Keratinocyte (primary cell): ENCODE results near the gene TMPRSS2. TPM values are rescaled to one million over a fixed set of nuclear protein-coding genes. Genes with fewer than 3 reads are reported as not detected.

ENCODE experiments used
- DNase-seq: peaks from one replicate; pipeline ENCODE4 v3.0.0-alpha.2; 2011; ENCODE audit warnings: low read depth, missing footprints, low spot score
- FAIRE-seq: peaks from 2 replicates; lab custom pipeline; 2011; peaks lifted over from hg19 to GRCh38; lab: Jason Lieb, UNC
- H2AFZ ChIP-seq: 2 replicates; pipeline ENCODE4 v1.6.0; 2012; ENCODE audit warnings: low read length, control low read depth, inconsistent platforms; ENCODE audit not compliant: control insufficient read depth
- H3K27ac ChIP-seq: 2 replicates; pipeline ENCODE4 v1.5.1; 2011; ENCODE audit warnings: low read length; ENCODE audit not compliant: control insufficient read depth, insufficient read depth
- H3K27me3 ChIP-seq: 3 replicates; pipeline ENCODE4 v1.6.0; 2011; ENCODE audit warnings: low read length; ENCODE audit not compliant: control insufficient read depth, insufficient read depth; ENCODE audit errors: extremely low read depth
- H3K36me3 ChIP-seq, 2 experiments: 2 replicates in 1 of 2; 3 replicates in 1 of 2; pipeline ENCODE4 v1.5.1; 2011; ENCODE audit warnings: low read length in 2 of 2, mild to moderate bottlenecking in 1 of 2; ENCODE audit not compliant: control insufficient read depth in 2 of 2, insufficient read depth in 2 of 2; ENCODE audit errors: extremely low read depth in 1 of 2
- H3K4me1 ChIP-seq: 3 replicates; pipeline ENCODE4 v1.5.1; 2011; ENCODE audit warnings: low read length; ENCODE audit not compliant: control insufficient read depth, insufficient read depth; ENCODE audit errors: extremely low read depth
- H3K4me2 ChIP-seq: 3 replicates; pipeline ENCODE4 v1.6.0; 2011; ENCODE audit warnings: low read depth, low read length; ENCODE audit not compliant: control insufficient read depth, insufficient read depth; ENCODE audit errors: extremely low read depth
- H3K4me3 ChIP-seq, 3 experiments: fragments of 200-600 bp in 1 of 3; sonication (generic) in 1 of 3; 2 replicates in 2 of 3; 3 replicates in 1 of 3; pipeline ENCODE4 v1.5.1; 2011 to 2016; ENCODE audit warnings: low read length in 3 of 3, mild to moderate bottlenecking in 3 of 3, control low read depth in 2 of 3, inconsistent platforms in 1 of 3, low read depth in 1 of 3, mixed read lengths in 1 of 3, mixed run types in 1 of 3, moderate library complexity in 1 of 3; ENCODE audit not compliant: control insufficient read depth in 2 of 3, insufficient read depth in 2 of 3; ENCODE audit errors: extremely low read depth in 1 of 3
- H3K79me2 ChIP-seq: 2 replicates; pipeline ENCODE4 v1.6.0; 2012; ENCODE audit warnings: low read length; ENCODE audit not compliant: control insufficient read depth, insufficient read depth
- H3K9ac ChIP-seq: 3 replicates; pipeline ENCODE4 v1.6.0; 2011; ENCODE audit warnings: low read length; ENCODE audit not compliant: control insufficient read depth, insufficient read depth; ENCODE audit errors: extremely low read depth
- H3K9me1 ChIP-seq: 3 replicates; pipeline ENCODE4 v1.6.0; 2011; ENCODE audit warnings: low read length; ENCODE audit not compliant: control insufficient read depth, insufficient read depth; ENCODE audit errors: extremely low read depth
- H3K9me3 ChIP-seq: 2 replicates; pipeline ENCODE4 v1.5.1; 2012; ENCODE audit warnings: low read depth, low read length; ENCODE audit not compliant: control insufficient read depth
- H4K20me1 ChIP-seq: 3 replicates; pipeline ENCODE4 v1.6.0; 2011; ENCODE audit warnings: low read length; ENCODE audit not compliant: control insufficient read depth, insufficient read depth; ENCODE audit errors: extremely low read depth
- EZH2 ChIP-seq: IDR thresholded peaks from one replicate; pipeline ENCODE4 v1.6.1; 2012; ENCODE audit warnings: inconsistent platforms, mild to moderate bottlenecking, low read length, moderate library complexity
- dilution Hi-C: fragments of 300-500 bp; cut with MboI; formaldehyde crosslinking; loops from one replicate; pipeline ENCODE4 v1.7.0; 2020; ENCODE audit warnings: low sequenced_read_pairs; ENCODE audit not compliant: extremely low pct_ligation_motif_present
- polyA plus RNA-seq, 5 experiments: library from polyadenylated mRNA; depleted of rRNA in 3 of 5; stranded (reverse) in 3 of 5; stranded (forward) in 1 of 5; unstranded in 1 of 5; fragments of >200 nt; gene quantifications; 1 replicate in 1 of 5; 2 replicates in 3 of 5; 3 replicates in 1 of 5; pipeline versions ENCODE4 v1.2.1 to v1.2.3, GENCODE V29; 2011 to 2012; ENCODE audit warnings: missing spikeins in 2 of 5, low read depth in 1 of 5, low replicate concordance in 1 of 5
- TF ChIP-seq, protein P1 (sequence below), 3 experiments: IDR thresholded peaks in 1 of 3; conservative IDR thresholded peaks in 1 of 3; optimal IDR thresholded peaks in 1 of 3; 2 replicates in 2 of 3; 3 replicates in 1 of 3; pipeline versions ENCODE3 to v1.5.1; 2011; ENCODE audit warnings: low read length in 3 of 3, mild to moderate bottlenecking in 3 of 3, moderate library complexity in 2 of 3, control low read depth in 1 of 3, inconsistent platforms in 1 of 3; ENCODE audit not compliant: insufficient read depth in 2 of 3; ENCODE audit errors: extremely low read depth in 1 of 3

Gene TMPRSS2
- polyA plus RNA-seq, 1 donor (not counting 4 experiments of a cell fraction or from before 2014, with no cell fraction given), result not detected

GRCh38 chr21:41519806-41520559, 12.0 kb upstream of the TMPRSS2 start:
- H3K79me2 ChIP-seq, result no peaks in the 10 kb centered on the region
- H3K27ac ChIP-seq, result no peak overlapping the region
- DNase-seq (no peak), FAIRE-seq (no peak)
- dilution Hi-C loops, result no loop called here
- no peaks in the 10 kb centered on the region for H3K36me3 ChIP-seq
- H4K20me1 ChIP-seq, result no peaks in the 10 kb centered on the region
- no peak for TF ChIP-seq EZH2
- TF ChIP-seq, protein P1, sequence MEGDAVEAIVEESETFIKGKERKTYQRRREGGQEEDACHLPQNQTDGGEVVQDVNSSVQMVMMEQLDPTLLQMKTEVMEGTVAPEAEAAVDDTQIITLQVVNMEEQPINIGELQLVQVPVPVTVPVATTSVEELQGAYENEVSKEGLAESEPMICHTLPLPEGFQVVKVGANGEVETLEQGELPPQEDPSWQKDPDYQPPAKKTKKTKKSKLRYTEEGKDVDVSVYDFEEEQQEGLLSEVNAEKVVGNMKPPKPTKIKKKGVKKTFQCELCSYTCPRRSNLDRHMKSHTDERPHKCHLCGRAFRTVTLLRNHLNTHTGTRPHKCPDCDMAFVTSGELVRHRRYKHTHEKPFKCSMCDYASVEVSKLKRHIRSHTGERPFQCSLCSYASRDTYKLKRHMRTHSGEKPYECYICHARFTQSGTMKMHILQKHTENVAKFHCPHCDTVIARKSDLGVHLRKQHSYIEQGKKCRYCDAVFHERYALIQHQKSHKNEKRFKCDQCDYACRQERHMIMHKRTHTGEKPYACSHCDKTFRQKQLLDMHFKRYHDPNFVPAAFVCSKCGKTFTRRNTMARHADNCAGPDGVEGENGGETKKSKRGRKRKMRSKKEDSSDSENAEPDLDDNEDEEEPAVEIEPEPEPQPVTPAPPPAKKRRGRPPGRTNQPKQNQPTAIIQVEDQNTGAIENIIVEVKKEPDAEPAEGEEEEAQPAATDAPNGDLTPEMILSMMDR (optimal IDR thresholded peaks at IDR 0.05 in 1 of 3, IDR thresholded peaks at IDR 0.05 in 1 of 3, conservative IDR thresholded peaks at IDR 0.05 in 1 of 3; ENCODE audit: extremely low read depth in 1 of 3, insufficient read depth in 2 of 3, low read length in 3 of 3), result no peak
- no peak overlapping the region for H3K9ac ChIP-seq
- H2AFZ ChIP-seq, result no peak overlapping the region
- no peaks in the 10 kb centered on the region for H3K27me3 ChIP-seq
- H3K4me3 ChIP-seq, result no peak overlapping the region
- no peaks in the 10 kb centered on the region for H3K9me3 ChIP-seq
- H3K4me2 ChIP-seq, result no peak overlapping the region
- no peaks in the 10 kb centered on the region for H3K4me1 ChIP-seq
- no peaks in the 10 kb centered on the region for H3K9me1 ChIP-seq

DNA sequence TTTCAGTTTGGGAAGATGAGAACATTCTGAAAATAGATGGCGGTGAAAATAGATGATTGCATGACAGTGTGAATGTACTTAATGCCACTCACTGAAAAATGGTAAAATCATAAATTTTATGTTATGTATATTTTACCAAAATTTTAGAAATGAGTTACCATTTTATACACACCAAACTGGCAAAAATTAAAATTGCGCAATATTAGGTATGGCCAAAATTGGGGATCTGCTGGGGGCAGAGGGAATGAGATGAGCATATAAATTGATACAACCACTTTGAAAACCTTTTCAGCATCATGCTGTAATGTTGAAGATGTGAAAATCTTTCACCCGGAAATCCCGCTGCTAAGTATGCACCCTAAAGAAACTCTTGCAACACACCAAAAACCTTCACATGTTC, 10.8 kb upstream of the TMPRSS2 start:
- DNase-seq (no peak), FAIRE-seq (no peak)
- no peak overlapping the region for H3K4me2 ChIP-seq
- no peak overlapping the region for H3K9ac ChIP-seq
- H3K9me3 ChIP-seq, result no peaks in the 10 kb centered on the region
- no peaks in the 10 kb centered on the region for H3K27me3 ChIP-seq
- H2AFZ ChIP-seq, result no peak overlapping the region
- H3K9me1 ChIP-seq, result no peaks in the 10 kb centered on the region
- no peaks in the 10 kb centered on the region for H4K20me1 ChIP-seq
- TF ChIP-seq EZH2, result no peak
- TF ChIP-seq, protein P1 (optimal IDR thresholded peaks at IDR 0.05 in 1 of 3, IDR thresholded peaks at IDR 0.05 in 1 of 3, conservative IDR thresholded peaks at IDR 0.05 in 1 of 3; ENCODE audit: extremely low read depth in 1 of 3, insufficient read depth in 2 of 3, low read length in 3 of 3), result no peak
- H3K79me2 ChIP-seq, result no peaks in the 10 kb centered on the region
- H3K27ac ChIP-seq, result no peak overlapping the region
- dilution Hi-C loops, result no loop called here
- H3K36me3 ChIP-seq, result no peaks in the 10 kb centered on the region
- no peak overlapping the region for H3K4me3 ChIP-seq
- H3K4me1 ChIP-seq, result no peaks in the 10 kb centered on the region
